ENCODE measurements around the gene GATAD2A.

DNA sequence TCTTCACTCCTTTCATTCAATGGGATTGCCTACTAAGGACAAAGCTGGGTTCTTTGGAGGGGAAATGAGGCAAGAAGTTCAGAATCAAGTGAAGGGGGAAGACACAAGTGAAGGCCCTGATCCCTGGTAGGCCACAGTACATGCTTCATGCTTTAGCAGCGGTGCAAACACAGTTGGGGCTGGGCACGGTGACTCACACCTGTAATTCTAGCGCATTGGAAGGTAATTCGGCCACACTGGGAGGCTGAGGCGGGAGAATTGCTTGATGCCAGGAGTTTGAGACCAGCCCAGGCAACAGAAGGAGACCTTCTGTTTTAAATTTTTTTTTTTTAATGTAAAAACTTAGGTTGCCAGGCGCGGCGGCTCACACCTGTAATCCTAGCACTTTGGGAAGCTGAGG is 23.4 kb upstream of the GATAD2A start:
- TF ChIP-seq, protein P1, sequence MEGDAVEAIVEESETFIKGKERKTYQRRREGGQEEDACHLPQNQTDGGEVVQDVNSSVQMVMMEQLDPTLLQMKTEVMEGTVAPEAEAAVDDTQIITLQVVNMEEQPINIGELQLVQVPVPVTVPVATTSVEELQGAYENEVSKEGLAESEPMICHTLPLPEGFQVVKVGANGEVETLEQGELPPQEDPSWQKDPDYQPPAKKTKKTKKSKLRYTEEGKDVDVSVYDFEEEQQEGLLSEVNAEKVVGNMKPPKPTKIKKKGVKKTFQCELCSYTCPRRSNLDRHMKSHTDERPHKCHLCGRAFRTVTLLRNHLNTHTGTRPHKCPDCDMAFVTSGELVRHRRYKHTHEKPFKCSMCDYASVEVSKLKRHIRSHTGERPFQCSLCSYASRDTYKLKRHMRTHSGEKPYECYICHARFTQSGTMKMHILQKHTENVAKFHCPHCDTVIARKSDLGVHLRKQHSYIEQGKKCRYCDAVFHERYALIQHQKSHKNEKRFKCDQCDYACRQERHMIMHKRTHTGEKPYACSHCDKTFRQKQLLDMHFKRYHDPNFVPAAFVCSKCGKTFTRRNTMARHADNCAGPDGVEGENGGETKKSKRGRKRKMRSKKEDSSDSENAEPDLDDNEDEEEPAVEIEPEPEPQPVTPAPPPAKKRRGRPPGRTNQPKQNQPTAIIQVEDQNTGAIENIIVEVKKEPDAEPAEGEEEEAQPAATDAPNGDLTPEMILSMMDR (conservative IDR thresholded peaks at IDR 0.05 in 1 of 2, IDR thresholded peaks at IDR 0.05 in 1 of 2; ENCODE audit: low read depth in 1 of 2, low read length in 2 of 2), result no peak
- TF ChIP-seq EZH2 (IDR thresholded peaks at IDR 0.05; ENCODE audit: low read length, missing control alignments), result no peak

Measured in fibroblast of lung (primary cell).